Measurements from ENCODE around the gene NKD1.

Gene NKD1

GRCh38 chr16:50696575-50697420, 148.6 kb downstream of the NKD1 start:
- no peaks in the 10 kb centered on the region for H3K36me3 Mint-ChIP-seq
- DNase-seq (ENCODE audit: low spot score in 2 of 2), result no peak
- peaks cover 50% of the 10 kb centered on the region for H3K4me1 Mint-ChIP-seq
- ATAC-seq (ENCODE audit: low read depth), result peak; percentile 16
- peak overlapping the region; percentile 92 for H3K27ac Mint-ChIP-seq
- peaks cover 7% of the 10 kb centered on the region for H3K27me3 Mint-ChIP-seq
- H3K9me3 Mint-ChIP-seq, result no peaks in the 10 kb centered on the region
- H3K4me3 Mint-ChIP-seq, result no peak overlapping the region

GRCh38 chr16:50697421-50697715, 149.2 kb downstream of the NKD1 start:
- Mint-ChIP-seq H3K4me3 (peak overlapping the region; percentile 90), H3K9me3 (no peaks in the 10 kb centered on the region), H3K4me1 (peaks cover 47% of the 10 kb centered on the region), H3K27me3 (peaks cover 6% of the 10 kb centered on the region), H3K27ac (peak overlapping the region; percentile 92), H3K36me3 (no peaks in the 10 kb centered on the region)
- DNase-seq (ENCODE audit: low spot score in 2 of 2), result no peak
- ATAC-seq (ENCODE audit: low read depth), result no peak

- H3K9me3 Mint-ChIP-seq, result no peaks in the 10 kb centered on the region
- ATAC-seq (ENCODE audit: low read depth) (peak; percentile 74), DNase-seq (ENCODE audit: low spot score in 2 of 2) (peak; percentile 32 to 48)
- peak overlapping the region; percentile 92 for H3K27ac Mint-ChIP-seq
- no peaks in the 10 kb centered on the region for H3K36me3 Mint-ChIP-seq
- peak overlapping the region; percentile 90 for H3K4me3 Mint-ChIP-seq
- no peaks in the 10 kb centered on the region for H3K27me3 Mint-ChIP-seq
- peaks cover 39% of the 10 kb centered on the region for H3K4me1 Mint-ChIP-seq
Observed at GRCh38 chr16:50697881-50698767, 149.9 kb downstream of the NKD1 start.

Measured in memory B cell (primary cell).